GM18498 (cell line): ENCODE data around the gene HCN4.
"Not testable (repeated sequence)": the region's sequence is repeated elsewhere in the genome, so short reads cannot be mapped to it uniquely, and the experiment has no call there.

Experiments
- ATAC-seq: cut with Tn5 transposase; IDR thresholded peaks from one replicate; pipeline ENCODE4 v1.9.1; 2021; ENCODE audit warnings: mild to moderate bottlenecking, moderate library complexity; ENCODE audit not compliant: unreplicated experiment

HCN4 gene

GRCh38 chr15:73326157-73326556, 42.6 kb downstream of the HCN4 start:
- ATAC-seq, result no peak

DNA sequence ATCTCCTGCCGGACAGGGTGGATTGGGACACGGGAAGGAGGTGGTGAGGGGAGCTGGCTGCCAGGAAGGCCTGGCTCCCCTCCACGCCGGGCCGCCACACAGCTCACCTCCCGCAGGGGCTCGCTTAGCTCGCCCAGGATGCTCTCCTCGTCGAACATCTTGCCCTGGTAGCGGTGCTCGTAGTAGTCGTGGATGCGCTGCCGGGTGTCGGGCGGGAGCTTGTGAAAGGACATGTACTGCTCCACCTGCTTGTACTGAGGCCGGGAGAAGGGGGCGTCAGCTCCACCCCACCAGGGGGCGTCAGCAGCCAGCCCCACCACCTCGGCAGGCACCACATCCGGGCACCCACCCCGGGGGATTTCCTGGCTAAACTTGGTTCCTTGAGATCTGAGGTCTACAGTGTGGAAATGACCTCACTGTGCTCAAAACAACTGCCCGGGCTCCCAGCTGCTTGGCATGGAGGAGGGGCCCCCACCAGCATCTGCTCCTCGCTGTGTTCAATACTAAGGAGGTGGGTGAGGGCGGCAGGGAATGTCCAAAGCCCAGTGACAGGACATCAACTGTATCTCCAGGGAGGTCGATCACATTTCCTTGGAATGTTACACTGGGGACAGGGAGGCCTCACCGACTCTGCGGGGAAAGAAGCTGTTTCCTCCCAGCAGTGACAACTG, 43.4 kb downstream of the HCN4 start:
- no peak for ATAC-seq

DNA sequence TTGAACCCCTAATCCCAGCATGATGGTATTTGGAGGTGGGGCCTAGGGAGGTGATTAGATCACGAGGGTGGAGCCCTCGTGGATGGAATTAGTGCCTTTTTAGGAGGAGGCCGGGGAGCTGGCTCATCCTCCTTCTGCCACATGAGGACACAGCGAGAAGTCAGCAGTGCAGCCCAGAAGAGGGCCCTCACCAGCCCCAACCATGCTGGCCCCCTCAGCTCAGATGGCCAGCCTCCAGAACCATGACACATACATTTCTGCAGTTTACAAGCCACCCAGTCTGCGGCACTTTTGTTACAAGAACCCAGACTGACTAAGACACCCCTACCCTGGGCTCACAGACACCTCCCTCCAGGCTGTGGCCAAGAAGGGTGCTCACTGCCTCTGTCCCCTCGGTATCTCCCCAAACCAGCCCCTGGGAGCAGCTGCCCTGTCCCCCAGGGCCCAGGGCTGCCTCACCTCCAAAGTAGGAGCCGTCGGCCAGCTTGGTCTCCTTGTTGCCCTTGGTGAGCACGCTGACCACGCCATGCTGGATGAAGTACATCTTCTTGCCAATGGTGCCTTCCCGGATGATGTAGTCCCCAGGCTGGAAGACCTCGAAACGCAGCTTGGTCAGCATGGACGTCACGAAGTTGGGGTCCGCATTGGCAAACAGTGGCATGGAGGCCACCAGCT, 44.1 kb downstream of the HCN4 start:
- ATAC-seq, result no peak

- no peak for ATAC-seq
Measured at GRCh38 chr15:73323956-73324355, 44.8 kb downstream of the HCN4 start.

GRCh38 chr15:73323374-73323955, 45.3 kb downstream of the HCN4 start:
- ATAC-seq, result no peak

- no peak for ATAC-seq
Measured at GRCh38 chr15:73322665-73323373, 45.9 kb downstream of the HCN4 start.

DNA sequence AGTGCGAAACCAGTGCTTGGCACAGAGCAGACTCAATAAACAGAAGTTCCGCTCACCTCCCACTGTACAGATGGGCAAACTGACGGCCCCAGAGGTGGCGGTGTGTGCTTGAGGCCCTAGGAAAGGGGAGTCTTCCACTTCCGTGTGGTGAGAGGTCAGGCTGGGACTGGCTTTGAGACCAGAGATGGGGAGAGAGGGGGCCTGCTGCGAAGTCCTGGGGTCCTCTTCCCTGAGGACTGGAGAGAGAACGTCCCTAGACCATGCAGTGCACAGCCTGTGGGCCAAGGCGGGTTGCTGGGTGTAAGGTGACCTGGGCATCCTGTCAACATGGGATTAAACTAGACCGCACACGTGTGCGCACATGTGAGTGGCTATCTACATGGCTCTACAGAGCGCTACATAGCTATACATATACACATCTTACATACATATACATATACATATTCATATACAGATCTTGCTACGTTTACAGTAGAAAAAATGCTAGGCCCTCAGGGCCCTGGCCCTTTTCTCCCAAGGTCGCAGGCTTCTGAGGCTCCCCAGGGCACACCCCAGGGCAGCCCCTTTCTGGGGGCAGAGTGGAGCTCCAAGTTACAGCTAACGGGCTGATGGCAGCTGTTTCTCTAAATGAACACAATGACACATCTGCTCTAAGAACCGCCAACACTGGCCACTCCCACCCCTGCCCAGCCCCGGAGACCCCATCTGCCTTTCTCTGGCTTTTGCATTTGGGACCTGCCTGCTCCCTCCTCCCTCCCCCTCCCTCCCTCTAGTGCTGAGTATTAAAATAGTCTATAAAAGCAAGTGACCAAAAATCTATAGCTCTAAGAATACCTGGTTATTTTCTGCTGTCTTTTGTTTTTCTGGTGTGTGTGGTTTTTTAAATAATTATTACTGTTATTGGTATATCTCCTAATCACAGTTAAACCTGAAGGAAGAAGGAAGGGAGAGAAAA, 47.0 kb downstream of the HCN4 start:
- ATAC-seq, result no peak

GRCh38 chr15:73320619-73321180, 48.1 kb downstream of the HCN4 start:
- no peak for ATAC-seq

GRCh38 chr15:73319460-73320245, 49.1 kb downstream of the HCN4 start:
- no peak for ATAC-seq

- ATAC-seq, result no peak
Measured at GRCh38 chr15:73318463-73319351, 50.1 kb downstream of the HCN4 start.

GRCh38 chr15:73317651-73318462, 50.9 kb downstream of the HCN4 start:
- ATAC-seq, result no peak

- no peak for ATAC-seq
Measured at GRCh38 chr15:73313861-73314260, 54.9 kb downstream of the HCN4 start.

DNA sequence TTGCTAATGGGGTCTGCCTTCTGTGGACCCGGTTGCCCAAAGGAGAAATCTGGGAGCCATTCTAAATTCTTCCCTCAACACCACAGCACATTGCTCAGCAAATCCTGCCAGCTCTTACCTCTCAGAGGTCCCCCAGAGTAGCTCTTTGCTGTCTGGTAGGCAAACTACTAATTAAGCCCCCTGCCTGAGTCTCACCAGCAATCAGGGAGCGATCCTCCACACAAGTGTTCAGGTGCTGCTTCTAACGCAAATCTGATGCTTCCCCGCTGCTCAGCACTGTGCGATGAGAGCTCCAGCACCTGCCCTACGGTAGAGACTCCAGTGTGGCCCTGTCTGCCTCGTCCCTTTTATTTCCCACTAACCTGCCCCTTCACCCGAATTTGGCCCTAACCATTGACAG, 60.5 kb downstream of the HCN4 start:
- ATAC-seq, result no peak

DNA sequence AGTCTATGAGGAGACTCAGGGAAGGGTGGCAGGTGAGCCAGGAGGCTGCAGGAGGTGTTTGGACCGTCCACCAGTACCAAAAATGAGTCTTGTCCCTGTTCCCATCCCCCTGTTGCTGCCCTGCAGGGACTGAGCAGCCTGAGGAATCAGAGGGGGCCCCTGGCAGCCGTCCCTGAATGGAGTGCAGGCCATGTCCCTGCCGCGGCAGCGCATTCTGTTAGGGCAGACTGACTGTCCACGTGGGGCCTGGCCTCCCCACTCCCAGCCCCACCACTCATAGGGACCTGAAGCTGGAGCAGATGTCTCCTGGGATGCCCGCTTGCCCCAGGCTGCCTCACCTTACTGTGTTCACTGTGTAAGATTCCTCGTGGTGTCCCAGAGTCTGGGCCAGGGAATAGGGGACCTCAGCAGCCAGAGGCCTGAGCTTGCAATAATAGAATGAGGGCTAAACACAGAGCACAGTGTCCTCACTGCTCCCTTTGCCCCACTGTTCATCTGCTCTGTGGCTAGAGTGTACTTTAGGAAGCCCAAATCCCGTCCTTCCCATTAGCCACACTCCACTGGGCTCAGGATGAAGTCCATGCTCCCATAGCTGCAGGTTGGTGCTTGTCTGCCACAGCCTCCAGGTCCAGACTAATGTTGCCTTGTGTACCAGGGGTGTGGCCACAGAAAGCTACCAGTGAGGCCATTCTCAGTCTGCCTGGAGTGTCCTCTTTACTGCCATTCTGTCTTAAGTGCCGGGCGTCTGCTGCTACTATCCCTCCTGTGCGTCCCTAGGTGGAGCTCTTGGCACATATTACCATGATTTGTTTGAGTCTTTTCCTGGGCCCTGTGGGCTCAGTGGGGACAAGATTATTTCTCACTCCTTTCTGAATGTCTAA, 63.2 kb downstream of the HCN4 start:
- ATAC-seq, result no peak

DNA sequence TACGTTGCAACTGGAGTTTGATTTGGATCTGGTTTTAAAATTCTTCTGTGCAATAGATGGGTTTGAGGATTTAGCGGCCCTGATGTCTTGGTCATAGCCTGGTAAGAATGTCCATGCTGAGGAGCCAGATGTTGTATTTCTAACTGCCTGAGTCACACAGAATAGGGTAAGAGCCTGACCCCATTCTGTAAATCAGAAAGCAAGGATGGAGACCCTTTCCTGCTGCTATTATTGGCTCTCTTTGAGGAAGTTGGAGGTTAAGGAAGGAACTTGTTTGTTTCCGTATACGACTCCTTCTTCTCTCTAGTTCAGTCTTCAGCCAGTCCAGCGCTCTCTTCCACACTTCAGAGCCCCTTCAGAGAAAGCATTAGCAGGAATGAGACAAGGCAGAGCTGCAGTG, 65.1 kb downstream of the HCN4 start:
- ATAC-seq, result no peak

GRCh38 chr15:73300286-73300685, 68.5 kb downstream of the HCN4 start:
- not testable (repeated sequence) for ATAC-seq
